G401 (cell line): Measurements from ENCODE around the gene ARMC9. TPM values are rescaled to one million over a fixed set of nuclear protein-coding genes. Genes with fewer than 3 reads are reported as not detected.
"Not testable (repeated sequence)": the region's sequence is repeated elsewhere in the genome, so short reads cannot be mapped to it uniquely, and the experiment has no call there.

Experiments
- DNase-seq: peaks from one replicate; pipeline ENCODE4 v3.0.0-alpha.2; 2015; ENCODE audit warnings: low spot score
- in situ Hi-C: cut with HindIII; loops from 2 replicates; pipeline ENCODE4 v1.10.0; 2016; ENCODE audit warnings: low sequenced_read_pairs, mixed read lengths
- total RNA-seq: library from RNA; depleted of rRNA; stranded (reverse); fragments of >200 nt; shearing (Covaris generic); gene quantifications from 2 replicates; pipeline ENCODE4 v1.2.3, GENCODE V29; 2014

Gene ARMC9
- total RNA-seq, 1 experiment from 2014 or later: 166 TPM

DNA sequence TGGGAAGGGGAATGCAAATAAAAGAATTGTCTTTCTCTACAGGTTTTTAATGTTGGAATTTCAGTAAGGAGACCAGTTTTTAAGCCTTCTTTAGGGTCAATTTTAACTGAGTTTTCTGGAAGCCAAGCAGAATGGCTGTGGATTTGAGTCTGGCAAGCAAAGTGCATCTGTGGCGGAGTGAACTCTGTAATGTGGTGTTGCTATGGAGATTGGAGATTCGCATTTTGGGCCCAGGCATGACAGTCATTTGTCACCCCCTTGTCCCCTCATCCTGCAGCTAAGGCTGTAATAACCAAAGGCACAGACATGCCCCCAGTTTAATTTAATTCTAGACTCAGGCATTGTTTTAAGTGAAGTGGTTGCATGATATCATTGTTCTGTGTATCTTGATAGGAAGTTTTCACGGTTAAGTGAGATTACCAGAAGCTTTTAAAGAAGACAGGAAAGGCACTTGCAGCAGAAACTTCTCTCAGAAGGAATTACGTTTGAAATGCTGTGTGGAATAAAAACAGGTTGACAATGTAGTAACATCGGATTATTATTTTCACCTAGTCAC, 30.6 kb downstream of the ARMC9 start:
- in situ Hi-C loops: no loop called here
- no peak for DNase-seq

DNA sequence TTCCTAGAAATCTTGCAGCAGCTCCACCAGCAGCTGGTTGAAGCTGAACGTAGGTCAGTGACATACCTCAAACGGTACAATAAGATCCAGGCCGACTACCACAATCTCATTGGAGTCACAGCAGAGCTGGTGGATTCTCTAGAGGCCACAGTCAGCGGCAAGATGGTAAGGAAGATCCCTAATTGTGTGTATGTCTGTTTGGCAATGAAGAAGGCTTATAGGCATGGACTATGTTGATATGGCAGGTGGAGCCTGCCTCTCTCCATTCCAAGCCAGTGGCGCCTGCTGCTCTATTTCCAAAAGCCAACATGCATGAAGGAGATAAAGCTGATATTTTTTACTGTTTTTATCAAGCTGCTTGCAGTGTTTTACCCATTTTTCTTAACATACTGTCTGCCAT, 36.8 kb downstream of the ARMC9 start:
- in situ Hi-C loops: no loop called here

DNA sequence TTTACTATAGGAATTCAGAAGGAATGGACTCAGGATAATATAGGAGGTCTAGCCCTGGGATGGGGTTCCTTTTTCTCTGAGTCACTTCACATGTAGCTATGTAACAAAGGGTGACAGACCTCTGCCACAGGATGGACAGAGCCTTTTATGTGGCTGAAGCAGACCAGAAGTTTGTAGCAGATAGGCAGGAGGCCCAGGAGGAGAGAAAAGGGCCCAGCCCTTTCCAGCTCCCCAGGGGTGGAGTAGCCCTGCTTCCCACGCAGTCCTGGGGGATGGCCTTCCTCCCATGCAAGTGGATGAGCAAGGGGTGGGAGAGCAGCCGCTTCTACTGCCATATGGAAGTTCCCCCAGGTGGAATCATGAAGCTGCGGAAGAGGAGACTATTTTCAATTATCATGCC, 40.3 kb downstream of the ARMC9 start:
- in situ Hi-C loops: no loop called here
- DNase-seq: no peak

More for the DNA sequence above, 36.8 kb downstream of the ARMC9 start:
- DNase-seq: no peak

DNA sequence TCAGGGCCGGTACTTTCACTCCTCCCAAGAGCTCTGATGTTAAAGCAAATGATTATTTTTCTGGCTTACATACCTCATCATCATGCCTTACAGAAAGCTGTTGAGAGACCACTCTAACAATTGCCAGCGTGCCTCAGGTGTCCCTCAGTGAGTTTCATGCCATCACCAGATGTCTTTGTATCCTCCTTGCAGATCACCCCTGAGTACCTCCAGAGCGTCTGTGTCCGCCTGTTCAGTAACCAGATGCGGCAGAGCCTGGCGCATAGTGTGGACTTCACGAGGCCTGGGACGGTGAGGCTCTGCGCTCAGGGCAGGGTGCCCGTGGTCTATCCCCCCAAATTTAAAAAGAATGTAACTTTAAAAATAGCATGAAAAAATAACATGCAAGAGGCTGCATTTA, 41.3 kb downstream of the ARMC9 start:
- DNase-seq: no peak
- in situ Hi-C loops: no loop called here

DNA sequence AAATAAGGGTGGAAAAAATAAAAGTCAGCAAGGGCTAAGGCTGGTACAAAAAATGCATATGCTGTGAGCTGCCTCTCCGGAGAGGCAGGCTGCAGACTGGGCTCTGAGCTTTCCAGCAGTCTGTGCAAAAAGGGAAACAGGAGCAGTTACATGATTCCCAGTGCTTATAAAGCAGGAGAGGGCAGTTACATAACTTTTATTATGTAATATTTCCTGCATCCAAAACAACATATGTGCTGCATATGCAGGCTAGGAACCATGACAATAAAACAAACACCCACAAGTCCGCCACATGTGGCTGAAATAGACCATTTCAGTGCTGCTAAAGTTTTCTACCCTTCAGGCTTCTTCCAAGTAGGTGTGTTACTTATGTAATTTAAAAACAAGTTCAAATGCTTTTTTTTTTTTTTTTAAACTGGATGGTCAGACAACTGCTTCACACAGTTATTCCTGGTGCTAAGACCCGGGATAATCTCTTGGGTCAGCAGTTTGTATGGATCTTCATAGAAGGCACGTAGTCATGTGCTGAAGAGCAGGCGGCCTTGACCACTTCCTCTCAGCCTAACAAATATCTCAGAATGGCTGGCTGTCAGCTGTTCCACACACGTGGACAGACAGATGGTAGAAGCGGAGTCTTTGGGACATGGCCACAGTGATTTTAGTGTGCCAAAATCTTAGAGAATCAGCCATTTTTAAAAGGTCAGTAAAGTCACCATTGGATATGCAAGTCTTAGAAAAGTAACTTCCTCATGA, 43.5 kb downstream of the ARMC9 start:
- in situ Hi-C loops: no loop called here
- DNase-seq: peak; percentile 30

DNA sequence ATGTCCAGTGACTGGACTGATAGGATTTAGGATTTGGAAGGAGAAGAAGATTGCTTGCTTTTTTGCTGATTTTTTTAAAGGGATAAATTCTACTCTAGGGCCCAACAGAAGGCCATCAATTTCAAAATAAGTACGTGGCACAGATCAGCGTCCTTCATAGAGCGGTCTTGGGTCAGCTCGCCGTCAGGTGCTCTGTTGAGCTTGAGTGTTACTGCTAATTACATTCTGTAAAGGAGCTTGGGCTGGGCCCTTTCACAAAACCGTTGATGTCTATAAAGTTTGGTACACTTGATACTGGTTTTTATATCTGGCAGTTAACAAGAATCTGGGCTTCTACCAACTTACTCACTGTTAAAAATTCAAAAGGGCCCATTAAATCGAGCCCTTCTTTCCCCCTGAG, 45.4 kb downstream of the ARMC9 start:
- in situ Hi-C loops: no loop called here
- DNase-seq: no peak

DNA sequence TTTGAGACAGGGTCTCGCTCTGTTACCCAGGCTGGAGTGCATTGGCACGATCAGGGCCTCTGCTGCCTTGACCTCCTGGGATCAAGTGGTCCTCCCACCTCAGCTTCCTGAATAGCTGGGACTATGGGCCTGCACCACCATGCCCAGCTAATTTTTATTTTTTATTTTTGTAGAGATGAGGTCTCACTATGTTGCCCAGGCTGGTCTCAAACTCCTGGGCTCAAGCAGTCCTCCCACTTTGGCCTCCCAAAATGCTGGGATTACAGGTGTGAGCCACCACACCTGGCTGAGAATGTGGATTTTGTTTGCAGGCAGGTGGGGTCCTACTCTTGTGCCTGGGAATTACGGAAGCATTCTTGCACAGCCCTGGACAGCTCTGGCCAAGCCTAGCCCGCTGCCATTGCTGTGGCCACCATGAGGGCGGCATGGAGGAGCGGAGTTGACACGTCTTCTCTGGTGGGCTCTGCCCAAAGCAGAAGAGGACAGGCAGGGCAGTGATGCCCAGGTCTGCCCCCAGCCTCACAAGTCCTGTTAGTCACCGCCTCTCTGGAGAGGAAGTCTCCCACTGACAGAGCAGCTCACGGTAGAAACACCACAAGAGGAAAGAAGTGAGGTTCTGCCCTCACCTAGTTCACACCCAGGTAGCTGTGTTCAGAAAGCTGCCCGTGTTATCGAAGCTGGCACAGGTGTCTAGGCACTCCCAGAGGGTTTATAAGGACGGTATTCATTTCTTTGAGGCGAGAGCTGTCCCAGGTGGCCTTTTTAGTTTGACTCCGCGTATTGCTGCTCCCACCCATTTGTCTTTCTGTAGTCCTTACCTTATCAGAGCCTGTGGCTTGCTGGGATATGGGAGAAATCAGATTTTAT, 46.2 kb downstream of the ARMC9 start:
- in situ Hi-C loops: no loop called here
- no peak for DNase-seq

DNA sequence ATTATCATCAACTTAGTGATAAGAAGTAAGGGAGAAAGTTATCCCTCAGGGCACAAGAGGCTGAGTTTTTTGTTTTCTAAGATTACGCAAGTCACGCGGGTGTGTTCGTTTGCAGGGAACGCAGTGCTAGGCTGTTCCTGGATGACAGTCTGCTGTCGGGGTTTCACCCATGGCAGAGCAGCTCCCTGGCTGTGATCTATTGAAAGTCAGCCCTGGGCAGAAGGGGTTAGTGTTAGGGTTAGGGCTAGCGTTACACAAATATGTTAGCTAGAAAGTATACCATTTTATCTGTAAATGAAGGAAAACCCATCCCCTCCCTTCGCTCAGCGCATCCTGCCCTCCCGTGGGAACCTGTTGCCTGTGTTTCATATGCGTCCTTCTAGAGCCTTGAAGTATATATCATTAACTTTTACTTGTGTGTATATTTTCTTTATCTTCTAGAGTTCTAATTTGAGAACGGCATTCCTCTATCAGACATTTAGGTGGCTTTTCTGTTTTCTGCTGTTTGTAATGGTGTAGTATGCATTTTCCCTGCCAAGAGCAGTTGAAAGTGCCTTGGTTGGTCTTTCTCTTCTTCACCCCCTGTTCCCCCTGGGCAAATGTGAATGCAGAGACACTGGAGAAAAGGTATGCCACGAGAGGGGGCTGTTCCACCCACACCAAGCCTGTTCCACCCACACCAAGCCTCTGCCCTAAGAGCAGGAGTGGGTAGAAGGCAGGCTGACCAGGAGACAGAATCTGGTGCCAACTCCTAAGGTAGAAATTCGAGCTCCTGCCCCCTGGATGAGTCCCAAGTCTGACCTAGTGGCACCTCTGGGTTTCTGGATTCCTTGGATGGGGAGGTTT, 47.0 kb downstream of the ARMC9 start:
- in situ Hi-C loops: no loop called here
- no peak for DNase-seq

DNA sequence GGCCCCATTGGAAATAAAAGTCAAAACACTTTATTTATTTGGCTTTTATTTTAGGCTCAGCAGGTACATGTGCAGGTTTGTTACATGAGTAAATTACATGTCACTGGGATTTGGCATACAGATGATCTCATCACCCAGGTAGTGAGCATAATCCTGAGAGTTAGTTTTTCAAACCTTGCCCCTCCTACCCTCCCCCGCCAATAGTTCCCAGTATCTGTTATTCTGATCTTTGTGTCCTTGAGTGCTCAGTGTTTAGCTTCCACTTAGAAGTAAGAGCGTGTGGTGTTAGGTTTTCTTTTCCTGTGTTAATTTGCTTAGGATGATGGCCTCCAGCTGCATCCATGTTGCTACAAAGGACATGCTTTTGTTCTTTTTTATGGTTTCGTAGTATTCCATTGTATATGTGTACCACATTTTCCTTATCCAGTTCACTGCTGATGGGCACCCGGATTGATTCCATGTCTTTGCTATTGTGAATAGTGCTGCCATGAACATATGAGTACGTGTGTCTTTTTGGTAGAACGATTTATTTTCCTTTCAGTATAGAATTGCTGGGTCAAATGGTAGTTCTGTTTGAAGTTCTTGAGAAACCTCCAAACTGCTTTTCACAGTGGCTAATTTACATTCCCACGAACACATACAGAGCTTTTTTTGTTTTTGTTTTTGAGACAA, 47.9 kb downstream of the ARMC9 start:
- in situ Hi-C loops: no loop called here

DNA sequence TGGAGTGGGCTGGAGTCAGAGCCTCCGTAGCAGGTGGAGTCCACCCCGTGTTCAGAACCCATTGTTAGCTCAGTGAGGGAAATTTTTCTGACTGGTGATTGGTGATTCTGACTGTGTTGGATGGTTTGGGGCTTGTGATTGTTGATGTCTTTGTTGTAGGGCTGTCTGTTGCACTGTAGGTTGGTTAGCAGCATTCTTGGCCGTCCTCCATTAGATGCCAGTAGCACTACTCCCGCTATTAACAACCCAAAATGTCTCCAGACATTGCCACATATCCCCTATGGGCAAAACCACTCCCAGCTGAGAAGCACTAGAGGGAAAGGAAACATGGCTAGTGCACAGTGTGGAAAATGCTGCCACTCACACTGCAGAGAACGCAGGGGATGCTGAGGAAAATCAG, 51.7 kb downstream of the ARMC9 start:
- in situ Hi-C loops: no loop called here
- no peak for DNase-seq

More for the DNA sequence above, 47.9 kb downstream of the ARMC9 start:
- DNase-seq: no peak

DNA sequence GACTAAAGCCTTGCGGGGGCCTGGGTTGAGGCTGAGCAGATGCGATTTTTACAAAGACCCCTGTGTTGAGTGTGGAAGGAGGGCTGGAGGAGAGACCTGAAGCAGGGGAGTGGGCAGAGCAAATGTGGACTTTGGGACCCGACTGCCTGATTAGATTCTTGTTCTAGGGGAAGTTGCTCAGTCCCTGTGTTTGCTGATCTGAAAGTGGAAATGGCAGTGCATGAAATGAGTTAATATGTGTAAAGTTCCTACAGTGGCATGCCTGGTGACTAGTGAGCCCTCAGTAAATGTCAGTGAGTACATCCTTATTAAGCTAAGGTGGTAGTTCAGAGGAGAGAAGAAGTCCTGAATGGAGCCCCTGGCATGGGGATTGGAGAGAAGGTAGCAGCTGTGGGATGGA, 52.3 kb downstream of the ARMC9 start:
- in situ Hi-C loops: no loop called here

DNA sequence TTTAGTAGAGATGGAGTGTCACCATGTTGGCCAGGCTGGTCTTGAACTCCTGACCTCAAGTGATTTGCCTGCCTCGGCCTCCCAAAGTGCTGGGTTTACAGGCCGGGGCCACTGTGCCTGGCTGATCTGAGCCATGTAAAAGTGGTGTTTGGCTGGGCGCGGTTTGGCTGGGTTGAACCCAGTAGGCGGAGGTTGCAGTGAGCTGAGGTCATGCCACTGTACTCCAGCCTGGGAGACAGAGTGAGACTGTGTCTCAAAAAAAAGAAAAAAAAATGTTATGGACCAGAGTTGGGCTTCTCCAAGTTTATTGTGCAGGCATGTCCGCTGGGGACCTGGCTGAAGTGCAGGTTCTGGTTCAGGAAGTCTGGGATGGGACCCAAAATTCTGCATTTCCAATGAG, 54.9 kb downstream of the ARMC9 start:
- in situ Hi-C loops, DNase-seq: not testable (repeated sequence)

More for the DNA sequence above, 52.3 kb downstream of the ARMC9 start:
- no peak for DNase-seq

DNA sequence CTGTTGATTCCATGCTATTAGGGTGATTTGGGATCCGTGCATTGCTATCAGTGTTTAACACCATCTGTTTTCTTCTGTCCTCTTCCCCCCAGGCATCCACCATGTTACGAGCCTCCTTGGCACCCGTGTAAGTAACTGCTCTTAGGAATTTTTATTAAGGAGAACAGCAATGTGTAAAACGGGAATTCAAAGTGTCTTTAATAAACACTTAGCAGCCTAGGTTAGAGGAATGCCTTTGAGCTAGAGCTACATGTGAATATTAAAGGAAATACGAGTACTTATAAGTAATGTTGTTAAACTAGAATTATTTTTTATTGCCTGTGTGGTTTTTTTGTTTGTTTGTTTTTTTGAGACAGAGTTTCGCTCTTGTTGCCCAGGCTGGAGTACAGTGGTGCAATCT, 58.1 kb downstream of the ARMC9 start:
- DNase-seq: no peak

DNA sequence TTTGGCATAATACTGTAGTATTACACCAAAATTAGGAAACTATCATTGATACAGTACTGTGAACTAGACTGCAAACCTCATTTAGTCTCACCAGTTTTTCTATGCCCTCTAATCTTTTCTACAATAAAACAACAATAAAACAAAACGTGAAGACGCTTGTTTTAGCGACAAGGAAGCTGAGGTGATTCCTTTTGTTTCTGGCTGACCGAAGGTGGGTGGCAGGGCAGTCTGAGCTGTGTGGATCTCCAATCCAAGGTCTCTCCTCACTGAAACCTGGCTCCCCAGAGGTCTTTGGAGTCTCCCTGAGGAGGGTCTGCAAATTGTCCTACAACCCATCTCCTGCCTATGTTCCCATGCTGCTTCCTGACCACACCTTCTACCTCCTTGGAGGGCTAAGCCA, 59.3 kb downstream of the ARMC9 start:
- DNase-seq: no peak
- in situ Hi-C loops: no loop called here

More for the DNA sequence above, 58.1 kb downstream of the ARMC9 start:
- in situ Hi-C loops: no loop called here

DNA sequence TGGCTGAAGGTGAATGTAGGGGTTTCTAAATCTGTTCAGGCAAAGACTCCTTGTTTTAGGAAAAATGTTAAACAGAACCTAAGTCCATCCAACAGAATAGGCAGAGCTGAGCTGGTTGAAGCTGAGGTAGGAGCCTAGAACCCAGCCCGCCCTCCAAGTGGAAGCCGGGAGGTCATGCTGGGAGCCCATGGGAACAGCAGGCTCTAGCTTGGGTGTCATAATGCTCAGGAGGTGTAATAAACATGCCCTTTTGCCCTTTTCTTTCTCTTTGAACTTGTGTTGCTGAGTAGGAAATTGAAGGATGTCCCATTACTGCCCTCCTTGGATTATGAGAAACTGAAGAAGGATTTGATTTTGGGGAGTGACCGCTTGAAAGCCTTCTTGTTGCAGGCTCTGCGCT, 60.3 kb downstream of the ARMC9 start:
- in situ Hi-C loops: no loop called here
- no peak for DNase-seq

DNA sequence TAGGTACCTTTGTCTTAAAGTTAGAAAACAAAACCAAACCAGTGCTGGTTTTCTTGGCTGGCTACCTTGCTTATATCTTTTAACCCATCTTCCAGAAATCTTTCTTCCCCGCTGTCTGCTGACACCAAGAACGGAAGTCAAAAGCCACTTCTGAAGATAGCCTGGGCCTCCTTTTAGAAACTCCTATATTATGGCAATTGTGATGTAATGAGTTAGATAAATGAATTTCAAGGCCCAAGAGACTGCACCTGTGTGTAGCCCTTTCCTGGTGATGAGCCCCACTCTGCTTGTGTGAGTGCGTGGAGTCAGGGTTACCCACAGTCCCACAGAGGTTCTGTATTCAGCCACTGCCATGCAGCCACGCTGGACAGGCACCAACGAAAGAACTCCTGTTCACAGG, 60.7 kb downstream of the ARMC9 start:
- in situ Hi-C loops: no loop called here
- no peak for DNase-seq

DNA sequence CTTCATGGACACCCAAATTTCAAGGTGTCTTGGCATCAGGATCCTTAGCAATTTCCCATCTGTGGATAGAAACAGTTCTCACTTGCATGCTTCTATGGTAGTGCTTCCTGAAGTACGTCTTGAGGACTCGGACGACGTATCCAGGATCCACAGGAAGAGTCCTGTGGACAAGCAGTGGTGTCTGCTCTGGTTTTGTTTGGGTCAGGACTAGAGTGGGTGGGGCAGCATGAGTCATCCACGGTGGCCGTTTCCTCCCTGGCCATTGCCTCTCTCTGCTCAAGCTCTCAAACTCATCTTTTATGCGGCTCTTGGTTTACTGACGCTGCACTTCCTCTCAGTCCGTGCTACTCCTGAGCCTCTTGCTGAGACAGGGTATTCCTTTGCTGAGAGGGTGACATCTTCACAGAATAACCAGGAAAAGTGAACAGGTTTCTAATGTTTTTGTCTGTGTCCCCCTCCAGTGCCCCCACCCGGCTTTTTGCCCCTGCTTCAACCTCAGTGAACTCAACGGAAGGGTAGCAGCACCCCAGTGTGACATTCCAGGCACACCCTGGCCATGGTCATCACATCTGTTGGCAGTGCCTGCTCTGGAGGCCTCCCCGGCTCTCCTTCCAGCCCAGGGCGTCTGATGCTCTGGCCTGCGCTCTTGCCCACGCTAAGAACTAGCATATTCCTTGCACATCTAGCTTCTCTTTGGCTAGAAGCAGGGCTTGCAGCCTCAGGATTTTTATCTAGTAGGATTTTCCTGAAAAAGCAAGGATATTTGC, 62.2 kb downstream of the ARMC9 start:
- DNase-seq: no peak
- in situ Hi-C loops: no loop called here
